Subcutaneous adipose tissue (tissue), 4 donors: ENCODE data around the gene LAMA3. TPM values are rescaled to one million over a fixed set of nuclear protein-coding genes. Genes with fewer than 3 reads are reported as not detected.

Experiments
- CTCF ChIP-seq: fragments of 450-650 bp; IDR thresholded peaks from one replicate; pipeline ENCODE4 v1.5.1; 2016; ENCODE audit warnings: low read depth, mild to moderate bottlenecking, control low read depth, antibody characterized with exemption, moderate library complexity
- total RNA-seq, 4 donors: library from RNA; depleted of rRNA; stranded (reverse); fragments of >200 nt; gene quantifications; one replicate each; pipeline ENCODE4 v1.1.0, GENCODE V29; 2016

LAMA3 gene
- total RNA-seq, 4 donors from 2014 or later: 23.3 to 34.9 (median 28.4) TPM

GRCh38 chr18:23752363-23752762, 63.1 kb downstream of the LAMA3 start:
- TF ChIP-seq CTCF: no peak

- no peak for TF ChIP-seq CTCF
Measured at GRCh38 chr18:23752796-23753195, 63.5 kb downstream of the LAMA3 start.

GRCh38 chr18:23756590-23757436, 67.6 kb downstream of the LAMA3 start:
- TF ChIP-seq CTCF: no peak

- no peak for TF ChIP-seq CTCF
Measured at GRCh38 chr18:23757437-23757733, 68.1 kb downstream of the LAMA3 start.

- TF ChIP-seq CTCF: no peak
Measured at GRCh38 chr18:23758281-23758680, 69.0 kb downstream of the LAMA3 start.

GRCh38 chr18:23761941-23762340, 72.7 kb downstream of the LAMA3 start:
- no peak for TF ChIP-seq CTCF

- TF ChIP-seq CTCF: no peak
Measured at GRCh38 chr18:23763343-23763742, 74.1 kb downstream of the LAMA3 start.
